ENCODE results near the gene GPR42.

GRCh38 chr19:35368378-35368777 is 2.5 kb upstream of the GPR42 start:
- TF ChIP-seq ZNF232 (CRISPR knock-in tag; IDR thresholded peaks at IDR 0.05) = no peak
- no peak for TF ChIP-seq CTCF (IDR thresholded peaks at IDR 0.05)
- TF ChIP-seq TCF7 (CRISPR knock-in tag; IDR thresholded peaks at IDR 0.05; ENCODE audit: low read depth) = no peak
- no peak for TF ChIP-seq ZSCAN18 (CRISPR knock-in tag; IDR thresholded peaks at IDR 0.05)
- no peak for TF ChIP-seq NFE2L1 (CRISPR knock-in tag; IDR thresholded peaks at IDR 0.05)
- TF ChIP-seq FOXK1 (CRISPR knock-in tag; IDR thresholded peaks at IDR 0.05) = no peak
- no peak for TF ChIP-seq TEAD4 (CRISPR knock-in tag; IDR thresholded peaks at IDR 0.05)
- TF ChIP-seq CREB1 (CRISPR knock-in tag; IDR thresholded peaks at IDR 0.05) = no peak
- no peak for TF ChIP-seq ETV6 (CRISPR knock-in tag; IDR thresholded peaks at IDR 0.05)
- TF ChIP-seq ESRRA (CRISPR knock-in tag; IDR thresholded peaks at IDR 0.05; ENCODE audit: borderline replicate concordance) = no peak

Measured in WTC11 (cell line).